GM04504 (cell line): ENCODE results near the gene SLC43A1.

Experiments used
- DNase-seq: peaks from one replicate; pipeline ENCODE4 v3.0.0-alpha.2; 2012; ENCODE audit warnings: low read depth

Gene SLC43A1

GRCh38 chr11:57527056-57527631 lies 11.6 kb upstream of the SLC43A1 start:
- DNase-seq, result peak; percentile 28

DNA sequence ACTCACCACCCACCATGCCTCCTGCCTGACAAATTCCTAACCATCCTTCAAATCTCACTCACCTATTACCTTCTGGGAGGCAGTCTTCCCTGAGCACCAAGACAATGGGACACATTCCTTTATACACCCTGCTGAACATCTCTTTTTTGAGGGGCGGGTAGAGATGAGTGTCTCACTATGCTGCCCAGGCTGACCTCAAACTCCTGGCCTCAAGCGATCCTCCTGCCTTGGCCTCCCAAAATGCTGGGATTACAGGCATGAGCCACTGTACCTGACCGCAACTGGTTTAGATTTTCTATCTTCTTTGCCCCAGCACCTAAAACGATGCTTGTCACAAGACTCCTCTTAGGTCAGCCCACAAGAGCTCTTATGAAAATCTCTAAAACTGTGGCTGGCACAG lies 7.9 kb upstream of the SLC43A1 start:
- no peak for DNase-seq

- DNase-seq, result no peak
Measured at GRCh38 chr11:57521116-57521515, 5.6 kb upstream of the SLC43A1 start.

- no peak for DNase-seq
Measured at GRCh38 chr11:57516061-57516443, 550 bp upstream of the SLC43A1 start.

DNA sequence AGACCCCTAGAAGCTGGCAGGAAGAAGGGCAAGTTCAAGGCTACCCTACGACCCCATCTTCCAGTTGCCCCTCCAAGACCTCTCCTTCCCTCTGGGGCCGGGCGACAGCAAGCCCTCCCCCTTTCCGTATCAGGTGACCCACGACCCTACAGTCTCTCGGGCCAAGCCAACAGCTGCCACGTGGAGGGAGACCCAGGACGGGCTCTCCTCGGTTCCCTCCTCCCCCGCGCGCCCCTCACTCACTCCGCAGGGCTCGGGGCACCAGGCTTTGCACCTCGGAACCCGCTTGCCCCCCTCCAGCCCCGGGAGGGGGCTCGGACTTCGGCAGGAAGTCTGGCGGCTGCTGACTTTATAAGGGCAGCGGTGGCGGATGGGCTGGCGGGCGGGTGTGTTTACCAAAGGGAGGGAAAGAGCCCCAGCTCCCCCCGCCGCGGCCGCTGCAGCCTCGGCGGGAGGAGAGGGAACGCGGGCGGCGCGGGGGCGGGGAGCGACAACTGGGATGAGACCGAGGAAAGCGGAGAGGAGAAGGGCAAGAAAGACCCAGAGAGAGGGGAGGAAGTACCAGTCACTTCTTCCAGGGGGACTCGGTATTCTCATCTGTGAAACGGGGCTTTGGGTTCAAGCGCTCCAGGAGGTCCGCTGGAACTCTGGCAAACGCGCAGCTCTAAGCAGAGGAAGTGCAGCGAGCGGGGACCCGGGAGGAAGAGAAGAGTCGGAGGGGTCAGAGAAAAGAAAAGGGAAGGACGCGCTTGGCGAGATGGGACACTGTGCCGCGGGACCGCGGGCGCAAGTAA lies 767 bp downstream of the SLC43A1 start:
- no peak for DNase-seq

DNA sequence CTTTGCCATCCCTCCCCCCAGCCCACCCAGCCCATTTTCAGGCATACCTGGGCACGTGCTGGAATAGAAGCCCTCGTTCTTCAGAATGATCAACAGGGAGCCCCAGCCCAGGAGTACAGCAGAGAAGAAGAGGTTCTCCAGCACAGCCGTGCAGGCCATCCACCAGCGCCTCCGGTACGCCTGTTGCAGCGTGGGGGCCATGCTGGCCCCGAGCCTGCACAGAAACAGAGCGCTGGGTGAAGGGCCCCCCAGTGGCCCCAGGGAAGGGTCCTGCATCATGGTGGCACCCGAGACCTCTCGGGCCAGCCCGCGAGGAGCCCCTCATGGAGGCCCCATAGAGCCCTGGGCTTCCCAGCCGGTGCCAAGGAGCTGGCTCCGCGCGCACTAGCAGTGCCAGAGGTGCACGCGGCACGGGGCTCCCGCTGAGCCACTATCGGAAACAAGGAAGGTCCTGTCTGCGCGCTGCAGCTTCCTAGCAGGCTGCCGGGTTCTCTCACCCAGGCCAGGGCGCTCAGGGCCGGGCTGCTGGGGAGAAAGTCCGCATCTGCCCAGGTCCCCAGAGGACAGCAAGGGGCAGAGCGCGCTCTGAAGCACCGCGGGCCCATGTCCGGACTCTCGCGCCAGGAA lies 1.5 kb downstream of the SLC43A1 start:
- no peak for DNase-seq

GRCh38 chr11:57513452-57513795 lies 2.1 kb downstream of the SLC43A1 start:
- DNase-seq, result no peak

DNA sequence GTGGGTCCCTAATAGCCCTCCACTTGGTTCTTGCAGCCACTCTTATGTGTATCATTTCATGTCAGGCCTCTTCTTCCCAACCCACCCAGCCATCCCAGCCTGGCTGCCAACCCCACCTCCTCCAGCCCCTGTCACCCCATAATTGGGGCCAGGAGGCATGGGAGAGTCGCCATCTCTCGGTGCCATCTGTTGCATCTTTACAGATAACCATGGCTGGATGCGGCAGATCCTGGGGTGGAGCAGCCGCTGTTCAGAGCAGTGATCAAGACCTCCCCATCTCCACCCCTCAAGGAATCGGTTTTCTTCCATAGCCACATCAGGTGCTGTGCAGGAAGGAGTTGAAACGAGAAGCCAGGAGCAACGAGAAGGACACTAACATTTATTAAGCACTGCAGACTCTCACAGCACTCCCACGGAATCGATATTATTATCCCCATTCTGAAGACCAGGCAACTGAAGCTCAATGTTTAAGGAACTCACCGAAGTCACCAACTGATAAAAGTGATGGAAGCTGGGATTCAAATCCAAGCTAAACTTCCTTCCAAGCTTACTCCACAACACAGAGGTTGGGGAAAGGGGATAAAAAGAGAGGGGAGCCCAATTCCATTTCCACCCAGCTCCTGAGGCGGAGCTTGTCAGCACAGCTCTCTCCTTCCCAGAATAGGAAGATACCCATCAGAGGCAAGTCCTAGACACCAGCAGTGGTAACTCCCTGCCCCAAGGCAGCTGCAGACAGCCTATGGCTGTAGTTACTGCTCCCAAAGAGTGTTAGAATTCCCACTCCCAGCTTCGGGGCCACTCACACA lies 2.7 kb downstream of the SLC43A1 start:
- DNase-seq, result no peak

DNA sequence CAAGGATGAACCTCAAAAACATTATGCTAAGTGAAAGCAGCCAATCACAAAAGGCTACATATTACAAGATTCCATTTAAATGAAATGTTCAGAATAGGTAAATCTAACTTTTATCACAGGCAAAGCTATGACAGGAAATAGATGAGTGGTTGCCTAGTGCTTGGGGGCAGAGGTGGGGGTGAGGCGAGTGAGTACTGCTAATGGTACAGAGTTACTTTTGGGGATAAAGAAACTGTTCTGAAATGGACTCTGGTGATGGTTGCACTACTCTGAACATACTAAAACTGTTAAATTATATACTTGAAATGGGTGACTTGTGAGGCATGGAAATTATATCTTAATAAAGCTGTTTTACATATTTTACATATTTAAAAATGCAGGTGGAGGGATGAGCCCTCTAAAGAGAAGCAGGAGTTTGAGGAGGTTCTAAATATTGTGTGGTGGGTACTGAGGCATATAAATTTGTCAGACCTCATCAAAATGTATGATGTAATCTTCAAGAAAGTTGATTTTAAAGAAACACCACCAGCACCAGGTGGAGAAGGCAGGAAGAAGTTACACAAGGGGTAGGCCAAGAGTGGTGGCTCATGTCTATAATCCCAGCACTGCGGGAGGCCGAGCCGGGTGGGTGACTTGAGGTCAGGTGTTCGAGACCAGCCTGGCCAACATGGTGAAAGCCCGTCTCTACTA lies 3.6 kb downstream of the SLC43A1 start:
- DNase-seq, result no peak

- no peak for DNase-seq
Measured at GRCh38 chr11:57508341-57509170, 6.9 kb downstream of the SLC43A1 start.

DNA sequence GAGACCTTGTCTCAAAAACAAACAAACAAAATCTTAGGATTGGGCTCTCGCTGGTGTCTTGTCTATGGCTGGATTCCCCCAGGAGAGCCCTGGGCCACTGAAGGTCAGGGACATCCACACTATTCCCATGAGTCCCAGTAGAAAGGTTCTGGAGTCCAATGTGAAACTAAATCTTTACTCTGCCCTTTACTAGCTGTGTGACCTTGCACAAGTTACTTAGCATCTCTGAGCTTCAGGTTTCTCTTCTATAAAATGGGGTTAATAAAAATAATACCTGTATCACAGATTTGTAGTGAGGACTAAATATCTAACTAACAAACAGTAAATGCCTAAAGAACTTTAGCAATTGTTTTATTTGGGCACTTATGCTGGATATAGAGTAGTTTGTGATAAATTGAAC lies 9.0 kb downstream of the SLC43A1 start:
- no peak for DNase-seq

DNA sequence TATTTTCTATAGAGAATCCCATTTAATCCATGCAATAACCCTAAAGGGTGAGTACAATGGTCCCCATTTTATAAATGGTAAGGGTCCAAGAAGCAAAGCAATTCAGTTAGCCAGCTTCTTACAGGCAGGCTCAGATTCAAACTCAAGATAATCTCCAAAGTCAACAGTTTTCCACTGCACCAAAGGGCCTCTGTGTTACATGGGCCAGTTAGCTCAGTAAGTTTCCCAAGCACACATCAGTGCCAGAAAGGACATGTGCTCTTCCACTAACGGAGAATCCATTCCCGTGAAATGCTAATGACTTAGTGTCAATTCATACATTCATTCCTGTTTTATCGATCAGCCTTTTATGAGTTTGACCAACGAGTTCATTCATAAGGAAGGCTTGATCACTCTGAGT lies 11.0 kb downstream of the SLC43A1 start:
- no peak for DNase-seq

- no peak for DNase-seq
Measured at GRCh38 chr11:57502870-57503269, 12.6 kb downstream of the SLC43A1 start.

DNA sequence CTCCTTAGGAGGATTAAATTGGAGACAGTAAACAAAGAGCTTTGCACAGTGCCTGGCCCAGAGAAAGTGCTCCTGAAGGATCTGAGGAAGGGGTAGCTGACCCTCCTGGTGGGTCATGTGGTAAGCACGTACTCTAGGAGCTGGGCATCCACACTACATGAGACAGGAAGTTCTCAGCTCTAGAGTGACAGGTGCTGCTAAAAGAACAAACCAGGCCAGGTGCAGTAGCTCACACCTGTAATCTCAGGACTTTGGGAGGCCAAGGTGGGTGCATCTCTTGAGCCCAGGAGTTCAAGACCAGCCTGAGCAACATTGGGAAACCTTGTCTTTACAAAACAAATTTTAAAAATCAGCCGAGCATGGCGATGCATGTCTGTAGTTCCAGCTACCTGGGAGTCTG lies 13.1 kb downstream of the SLC43A1 start:
- DNase-seq, result no peak

DNA sequence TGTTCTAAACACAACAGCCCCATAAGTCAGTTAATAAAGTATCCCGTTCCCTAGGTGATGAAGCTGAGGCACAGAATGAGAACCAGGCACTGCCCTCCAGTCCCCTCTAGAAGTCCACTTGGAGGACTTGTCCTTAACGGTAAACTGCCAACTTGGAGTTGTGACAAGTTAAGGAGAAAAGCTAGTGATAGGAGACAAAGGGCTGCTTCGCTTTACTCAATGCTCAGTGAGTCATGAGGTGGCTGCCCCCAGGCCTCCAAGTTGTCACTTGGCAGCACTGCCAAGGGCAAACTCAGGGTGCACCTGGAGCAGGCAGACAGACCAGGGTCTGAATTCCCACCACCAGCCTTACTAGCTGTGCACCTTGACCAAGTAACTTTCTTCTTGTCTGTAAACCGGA lies 13.5 kb downstream of the SLC43A1 start:
- no peak for DNase-seq

DNA sequence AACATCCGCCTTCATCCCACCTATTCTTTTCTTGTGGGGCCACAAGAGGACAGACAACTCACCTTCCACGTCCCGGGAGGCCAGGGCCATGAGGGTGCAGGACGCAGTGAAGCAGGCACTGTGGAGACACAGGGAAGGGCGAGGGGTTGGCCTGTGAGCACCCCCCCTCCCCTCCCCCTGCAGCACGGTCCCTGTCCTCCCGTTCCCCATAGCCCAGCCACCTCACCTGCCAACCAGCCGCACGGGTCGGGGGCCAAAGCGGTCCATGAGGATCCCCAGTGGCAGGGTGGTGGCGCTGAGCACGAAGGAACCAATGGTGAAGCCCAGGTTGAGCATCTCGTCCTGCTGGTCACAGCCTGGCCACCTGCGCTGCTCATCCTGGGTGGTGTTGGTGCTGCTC lies 14.6 kb downstream of the SLC43A1 start:
- DNase-seq, result no peak

GRCh38 chr11:57500515-57500914 lies 15.0 kb downstream of the SLC43A1 start:
- DNase-seq, result no peak

- DNase-seq, result no peak
Measured at GRCh38 chr11:57499983-57500461, 15.5 kb downstream of the SLC43A1 start.

GRCh38 chr11:57499413-57499982 lies 16.0 kb downstream of the SLC43A1 start:
- DNase-seq, result peak; percentile 70

DNA sequence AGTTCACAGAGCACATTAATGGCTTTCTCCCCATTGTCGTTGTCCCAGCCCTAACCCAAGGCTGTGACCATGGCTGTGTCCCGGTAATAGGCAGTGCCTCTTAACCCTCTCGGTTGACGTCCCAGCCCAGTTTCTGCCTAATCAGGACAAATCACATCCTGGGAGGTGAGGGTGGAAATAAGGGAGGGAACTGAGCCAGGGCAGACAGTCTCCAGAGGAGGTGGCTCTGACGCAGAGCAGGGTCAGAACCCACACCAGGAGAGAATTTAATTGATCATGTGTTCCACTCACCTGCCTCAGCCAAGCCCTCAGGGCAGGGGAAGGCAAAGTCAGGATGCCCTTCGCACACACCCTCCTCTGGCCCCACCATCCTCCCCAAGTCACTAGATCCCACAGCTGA lies 17.0 kb downstream of the SLC43A1 start:
- DNase-seq, result no peak
